ENCODE results near the gene C20orf144.

DNA sequence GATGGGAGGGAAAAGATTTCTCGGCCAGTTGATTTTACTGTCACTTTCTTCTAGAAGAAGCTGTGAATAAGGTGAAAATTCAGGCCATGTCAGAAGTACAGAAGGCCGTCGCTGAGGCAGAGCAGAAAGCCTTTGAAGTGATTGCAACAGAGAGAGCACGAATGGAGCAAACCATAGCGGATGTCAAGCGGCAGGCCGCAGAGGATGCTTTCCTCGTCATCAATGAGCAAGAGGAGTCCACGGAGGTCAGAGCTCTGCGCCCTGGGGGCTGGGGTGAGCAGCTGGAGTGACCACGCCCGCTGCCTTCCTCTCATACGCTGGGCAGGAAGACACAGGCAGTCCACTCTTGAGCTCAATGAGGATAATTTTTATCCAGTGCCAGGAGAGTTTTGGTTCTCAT lies 21.8 kb upstream of the C20orf144 start:
- TF ChIP-seq POLR2A (IDR thresholded peaks at IDR 0.05; ENCODE audit: low read length) (no peak), ZFP36 (IDR thresholded peaks at IDR 0.05; ENCODE audit: borderline replicate concordance, partially characterized antibody) (no peak), EP300 (IDR thresholded peaks at IDR 0.05) (no peak), NR3C1 (IDR thresholded peaks at IDR 0.05) (no peak), USF2 (IDR thresholded peaks at IDR 0.05) (no peak), RFX5 (IDR thresholded peaks at IDR 0.05) (no peak), TFCP2L1 (CRISPR knock-in tag; IDR thresholded peaks at IDR 0.05) (no peak), CEBPB (IDR thresholded peaks at IDR 0.05) (no peak)
- TF ChIP-seq, protein P1, sequence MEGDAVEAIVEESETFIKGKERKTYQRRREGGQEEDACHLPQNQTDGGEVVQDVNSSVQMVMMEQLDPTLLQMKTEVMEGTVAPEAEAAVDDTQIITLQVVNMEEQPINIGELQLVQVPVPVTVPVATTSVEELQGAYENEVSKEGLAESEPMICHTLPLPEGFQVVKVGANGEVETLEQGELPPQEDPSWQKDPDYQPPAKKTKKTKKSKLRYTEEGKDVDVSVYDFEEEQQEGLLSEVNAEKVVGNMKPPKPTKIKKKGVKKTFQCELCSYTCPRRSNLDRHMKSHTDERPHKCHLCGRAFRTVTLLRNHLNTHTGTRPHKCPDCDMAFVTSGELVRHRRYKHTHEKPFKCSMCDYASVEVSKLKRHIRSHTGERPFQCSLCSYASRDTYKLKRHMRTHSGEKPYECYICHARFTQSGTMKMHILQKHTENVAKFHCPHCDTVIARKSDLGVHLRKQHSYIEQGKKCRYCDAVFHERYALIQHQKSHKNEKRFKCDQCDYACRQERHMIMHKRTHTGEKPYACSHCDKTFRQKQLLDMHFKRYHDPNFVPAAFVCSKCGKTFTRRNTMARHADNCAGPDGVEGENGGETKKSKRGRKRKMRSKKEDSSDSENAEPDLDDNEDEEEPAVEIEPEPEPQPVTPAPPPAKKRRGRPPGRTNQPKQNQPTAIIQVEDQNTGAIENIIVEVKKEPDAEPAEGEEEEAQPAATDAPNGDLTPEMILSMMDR (IDR thresholded peaks at IDR 0.05): no peak
- TF ChIP-seq, protein P2, sequence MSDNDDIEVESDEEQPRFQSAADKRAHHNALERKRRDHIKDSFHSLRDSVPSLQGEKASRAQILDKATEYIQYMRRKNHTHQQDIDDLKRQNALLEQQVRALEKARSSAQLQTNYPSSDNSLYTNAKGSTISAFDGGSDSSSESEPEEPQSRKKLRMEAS (IDR thresholded peaks at IDR 0.05): no peak

Measured in A549 (cell line).